ENCODE measurements around the gene TCEAL9. TPM values are rescaled to one million over a fixed set of nuclear protein-coding genes. Genes with fewer than 3 reads are reported as not detected.
A peak's percentile ranks its signal among the peaks of the same experiment; 100 is the strongest.

Gene TCEAL9
- total RNA-seq, 1 experiment from 2014 or later = 18.8 TPM

DNA sequence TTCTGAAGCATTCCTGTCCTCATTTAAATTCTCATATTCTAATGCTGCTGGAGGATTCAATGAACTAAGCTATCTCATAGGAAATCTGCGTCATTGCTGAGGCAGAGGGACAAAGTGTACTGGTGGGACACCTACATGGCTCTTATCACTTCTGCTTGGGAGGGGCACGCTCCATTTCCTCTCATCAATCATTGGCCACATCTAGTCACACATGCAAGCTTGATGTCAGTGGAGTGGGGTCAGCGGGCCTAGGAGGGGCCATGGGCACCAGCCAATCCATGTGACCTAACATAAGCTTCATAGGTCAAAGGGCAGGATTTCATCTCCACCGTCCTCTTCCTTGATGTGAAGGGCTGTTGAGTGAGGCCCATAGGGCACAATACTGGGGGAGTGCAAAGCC, 41.4 kb downstream of the TCEAL9 start:
- H4K20me1 ChIP-seq (ENCODE audit: insufficient read depth, low read depth, low read length) = no peaks in the 10 kb centered on the region

DNA sequence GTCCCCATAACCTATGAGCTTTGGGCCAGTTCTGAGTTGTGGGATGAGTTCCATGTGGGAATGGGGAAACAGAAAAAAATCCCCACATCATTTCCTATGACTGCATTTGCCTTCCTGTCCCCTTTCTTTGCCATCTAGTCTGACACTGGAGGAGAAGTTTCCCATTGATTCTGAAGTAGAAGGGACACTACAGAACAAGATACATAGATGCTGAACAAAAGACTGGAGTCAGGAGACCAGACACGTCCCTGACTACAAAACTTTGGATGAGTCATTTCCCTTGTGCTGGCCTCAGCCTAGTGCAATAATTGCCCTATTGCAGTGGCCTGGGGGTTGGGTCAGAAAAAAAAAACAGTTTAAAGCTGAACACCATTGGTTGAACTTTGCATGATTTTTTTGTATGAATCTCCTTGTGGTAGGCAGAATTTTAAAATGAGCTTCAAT, 42.1 kb downstream of the TCEAL9 start:
- H4K20me1 ChIP-seq (ENCODE audit: insufficient read depth, low read depth, low read length) = no peaks in the 10 kb centered on the region
- no peaks in the 10 kb centered on the region for H3K9me3 ChIP-seq (ENCODE audit: low read length)
- H2AFZ ChIP-seq (ENCODE audit: low read length) = no peak overlapping the region
- no peaks in the 10 kb centered on the region for H3K9me2 ChIP-seq (replicated peaks; ENCODE audit: insufficient read depth, low read length)
- H3K79me2 ChIP-seq (ENCODE audit: low read length) = no peaks in the 10 kb centered on the region
- H3K27me3 ChIP-seq (ENCODE audit: low read length) = no peaks in the 10 kb centered on the region
- H3K4me1 ChIP-seq (ENCODE audit: low read length) = peaks cover 15% of the 10 kb centered on the region
- H3K36me3 ChIP-seq (ENCODE audit: insufficient read depth, low read length) = no peaks in the 10 kb centered on the region
- H3K4me3 ChIP-seq (ENCODE audit: low read length) = no peak overlapping the region
- no peak overlapping the region for H3K9ac ChIP-seq (ENCODE audit: low read length)
- DNase-seq = no peak
- no peak overlapping the region for H3K4me2 ChIP-seq (ENCODE audit: low read depth, low read length, poor library complexity, severe bottlenecking)
- H3K27ac ChIP-seq (ENCODE audit: low read length) = no peak overlapping the region

More for the DNA sequence above, 41.4 kb downstream of the TCEAL9 start:
- H3K36me3 ChIP-seq (ENCODE audit: insufficient read depth, low read length) = no peaks in the 10 kb centered on the region
- no peaks in the 10 kb centered on the region for H3K9me3 ChIP-seq (ENCODE audit: low read length)
- DNase-seq = no peak
- no peak overlapping the region for H2AFZ ChIP-seq (ENCODE audit: low read length)
- H3K79me2 ChIP-seq (ENCODE audit: low read length) = no peaks in the 10 kb centered on the region
- no peak overlapping the region for H3K27ac ChIP-seq (ENCODE audit: low read length)
- H3K9me2 ChIP-seq (replicated peaks; ENCODE audit: insufficient read depth, low read length) = no peaks in the 10 kb centered on the region
- no peak overlapping the region for H3K9ac ChIP-seq (ENCODE audit: low read length)
- H3K27me3 ChIP-seq (ENCODE audit: low read length) = no peaks in the 10 kb centered on the region
- no peak overlapping the region for H3K4me2 ChIP-seq (ENCODE audit: low read depth, low read length, poor library complexity, severe bottlenecking)
- no peak overlapping the region for H3K4me3 ChIP-seq (ENCODE audit: low read length)
- H3K4me1 ChIP-seq (ENCODE audit: low read length) = peaks cover 15% of the 10 kb centered on the region

- Histone ChIP-seq H3K9ac (ENCODE audit: low read length) (no peak overlapping the region), H3K4me3 (ENCODE audit: low read length) (no peak overlapping the region), H3K4me2 (ENCODE audit: low read depth, low read length, poor library complexity, severe bottlenecking) (peak overlapping the region; percentile 51), H4K20me1 (ENCODE audit: insufficient read depth, low read depth, low read length) (no peaks in the 10 kb centered on the region), H3K27me3 (ENCODE audit: low read length) (no peaks in the 10 kb centered on the region), H3K36me3 (ENCODE audit: insufficient read depth, low read length) (no peaks in the 10 kb centered on the region), H3K9me3 (ENCODE audit: low read length) (no peaks in the 10 kb centered on the region), H3K9me2 (replicated peaks; ENCODE audit: insufficient read depth, low read length) (no peaks in the 10 kb centered on the region), H3K79me2 (ENCODE audit: low read length) (peaks cover under 1% of the 10 kb centered on the region; the same call in 1 of the 2 replicates), H3K4me1 (ENCODE audit: low read length) (peaks cover 20% of the 10 kb centered on the region), H2AFZ (ENCODE audit: low read length) (no peak overlapping the region), H3K27ac (ENCODE audit: low read length) (no peak overlapping the region)
- DNase-seq = no peak
Measured at GRCh38 chrX:103399744-103400143, 43.4 kb downstream of the TCEAL9 start.

DNA sequence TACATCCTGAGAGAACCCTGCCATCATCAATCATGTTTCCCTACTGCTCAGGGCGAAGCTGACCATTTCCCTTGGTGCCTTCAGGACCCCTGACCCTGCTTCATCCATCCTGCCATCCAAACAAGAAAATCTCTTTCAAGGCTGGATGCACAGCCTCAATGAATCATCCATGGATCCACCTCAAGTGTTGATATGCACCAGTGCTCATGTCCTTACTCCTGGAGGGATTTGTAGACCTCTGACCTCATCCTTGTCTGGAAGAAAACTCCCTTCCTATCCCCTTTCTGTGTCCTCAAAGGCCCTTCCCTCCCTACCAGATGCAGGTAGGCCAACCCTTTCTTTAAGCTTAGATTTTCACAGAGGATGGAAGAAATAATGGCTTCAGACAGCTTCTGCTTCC, 44.6 kb downstream of the TCEAL9 start:
- no peaks in the 10 kb centered on the region for H3K27me3 ChIP-seq (ENCODE audit: low read length)
- H3K9me2 ChIP-seq (replicated peaks; ENCODE audit: insufficient read depth, low read length) = no peaks in the 10 kb centered on the region
- no peaks in the 10 kb centered on the region for H3K9me3 ChIP-seq (ENCODE audit: low read length)
- H3K4me3 ChIP-seq (ENCODE audit: low read length) = no peak overlapping the region
- H3K27ac ChIP-seq (ENCODE audit: low read length) = no peak overlapping the region
- H4K20me1 ChIP-seq (ENCODE audit: insufficient read depth, low read depth, low read length) = no peaks in the 10 kb centered on the region
- no peak overlapping the region for H3K9ac ChIP-seq (ENCODE audit: low read length)
- H3K4me1 ChIP-seq (ENCODE audit: low read length) = peaks cover 27% of the 10 kb centered on the region
- H3K36me3 ChIP-seq (ENCODE audit: insufficient read depth, low read length) = no peaks in the 10 kb centered on the region
- no peak overlapping the region for H2AFZ ChIP-seq (ENCODE audit: low read length)
- peaks cover 10% of the 10 kb centered on the region for H3K79me2 ChIP-seq (ENCODE audit: low read length)
- no peak for DNase-seq
- peak overlapping the region; percentile 51 for H3K4me2 ChIP-seq (ENCODE audit: low read depth, low read length, poor library complexity, severe bottlenecking)

- Histone ChIP-seq H3K4me1 (ENCODE audit: low read length) (peaks cover 37% of the 10 kb centered on the region), H3K9ac (ENCODE audit: low read length) (peak overlapping the region; percentile 71), H2AFZ (ENCODE audit: low read length) (no peak overlapping the region), H3K27ac (ENCODE audit: low read length) (no peak overlapping the region), H3K9me3 (ENCODE audit: low read length) (no peaks in the 10 kb centered on the region), H3K4me2 (ENCODE audit: low read depth, low read length, poor library complexity, severe bottlenecking) (peak overlapping the region; percentile 69), H3K4me3 (ENCODE audit: low read length) (peak overlapping the region; percentile 81), H3K36me3 (ENCODE audit: insufficient read depth, low read length) (no peaks in the 10 kb centered on the region), H3K27me3 (ENCODE audit: low read length) (no peaks in the 10 kb centered on the region), H3K79me2 (ENCODE audit: low read length) (peaks cover 27% of the 10 kb centered on the region), H4K20me1 (ENCODE audit: insufficient read depth, low read depth, low read length) (no peaks in the 10 kb centered on the region), H3K9me2 (replicated peaks; ENCODE audit: insufficient read depth, low read length) (no peaks in the 10 kb centered on the region)
- DNase-seq = peak; percentile 92
Measured at GRCh38 chrX:103404231-103405008, 48.1 kb downstream of the TCEAL9 start.

GRCh38 chrX:103405009-103405333, 48.7 kb downstream of the TCEAL9 start:
- Histone ChIP-seq H3K4me2 (ENCODE audit: low read depth, low read length, poor library complexity, severe bottlenecking) (peak overlapping the region; percentile 69), H3K4me1 (ENCODE audit: low read length) (peaks cover 33% of the 10 kb centered on the region), H3K9me2 (replicated peaks; ENCODE audit: insufficient read depth, low read length) (no peaks in the 10 kb centered on the region), H3K9ac (ENCODE audit: low read length) (peak overlapping the region; percentile 71), H3K9me3 (ENCODE audit: low read length) (no peaks in the 10 kb centered on the region), H3K4me3 (ENCODE audit: low read length) (peak overlapping the region; percentile 81), H3K36me3 (ENCODE audit: insufficient read depth, low read length) (no peaks in the 10 kb centered on the region), H3K27me3 (ENCODE audit: low read length) (no peaks in the 10 kb centered on the region), H3K27ac (ENCODE audit: low read length) (no peak overlapping the region), H4K20me1 (ENCODE audit: insufficient read depth, low read depth, low read length) (no peaks in the 10 kb centered on the region), H3K79me2 (ENCODE audit: low read length) (peaks cover 27% of the 10 kb centered on the region), H2AFZ (ENCODE audit: low read length) (no peak overlapping the region)
- DNase-seq = no peak

DNA sequence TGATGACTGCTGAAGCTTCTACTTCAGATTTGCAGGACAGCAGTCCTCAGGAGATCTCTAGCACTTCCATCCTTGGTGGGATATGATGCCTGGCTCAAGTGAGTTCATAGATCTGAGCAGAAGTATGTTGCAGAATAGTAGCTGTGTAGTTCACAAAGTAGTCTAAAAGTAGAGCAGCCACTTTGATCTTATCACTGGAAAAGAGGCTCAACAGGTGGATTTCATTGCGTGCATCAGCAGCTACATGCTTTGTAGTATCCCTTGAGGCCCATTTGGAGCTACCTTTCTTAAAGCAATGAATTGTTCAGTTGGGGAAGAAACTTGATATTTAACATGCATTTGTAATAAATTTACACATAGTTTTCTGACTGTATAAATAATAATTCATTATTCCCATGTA, 50.0 kb downstream of the TCEAL9 start:
- Histone ChIP-seq H3K4me3 (ENCODE audit: low read length) (peak overlapping the region; percentile 81; the same call in 1 of the 2 replicates), H3K4me2 (ENCODE audit: low read depth, low read length, poor library complexity, severe bottlenecking) (peak overlapping the region; percentile 69), H3K9ac (ENCODE audit: low read length) (peak overlapping the region; percentile 31; the same call in 1 of the 2 replicates), H3K4me1 (ENCODE audit: low read length) (peaks cover 22% of the 10 kb centered on the region), H4K20me1 (ENCODE audit: insufficient read depth, low read depth, low read length) (no peaks in the 10 kb centered on the region), H3K36me3 (ENCODE audit: insufficient read depth, low read length) (no peaks in the 10 kb centered on the region), H3K79me2 (ENCODE audit: low read length) (peaks cover 27% of the 10 kb centered on the region), H3K27ac (ENCODE audit: low read length) (peak overlapping the region; percentile 43; the same call in 1 of the 2 replicates), H3K9me2 (replicated peaks; ENCODE audit: insufficient read depth, low read length) (no peaks in the 10 kb centered on the region), H2AFZ (ENCODE audit: low read length) (no peak overlapping the region), H3K9me3 (ENCODE audit: low read length) (no peaks in the 10 kb centered on the region), H3K27me3 (ENCODE audit: low read length) (no peaks in the 10 kb centered on the region)
- no peak for DNase-seq

DNA sequence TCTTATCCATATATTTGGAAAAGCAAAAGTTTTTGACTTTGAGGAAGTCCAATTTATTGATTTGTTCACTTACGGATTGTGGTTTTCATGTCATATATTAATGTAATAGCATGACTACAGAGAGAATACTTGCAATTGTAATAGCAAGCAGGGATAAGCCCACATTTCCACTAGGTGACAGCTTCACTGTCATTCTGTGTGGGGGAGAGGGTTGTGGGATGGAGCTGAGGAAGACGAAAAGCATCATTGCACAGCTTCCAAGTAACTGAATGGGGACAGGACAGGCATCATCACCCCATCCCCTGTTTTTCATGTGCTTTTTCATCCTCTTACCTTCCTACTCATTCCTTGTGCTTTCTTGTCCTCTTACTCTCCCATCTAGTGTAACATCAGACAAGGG, 51.5 kb downstream of the TCEAL9 start:
- peaks cover 22% of the 10 kb centered on the region for H3K4me1 ChIP-seq (ENCODE audit: low read length)
- H3K4me3 ChIP-seq (ENCODE audit: low read length) = no peak overlapping the region
- no peaks in the 10 kb centered on the region for H3K9me2 ChIP-seq (replicated peaks; ENCODE audit: insufficient read depth, low read length)
- no peaks in the 10 kb centered on the region for H4K20me1 ChIP-seq (ENCODE audit: insufficient read depth, low read depth, low read length)
- no peak overlapping the region for H3K9ac ChIP-seq (ENCODE audit: low read length)
- no peaks in the 10 kb centered on the region for H3K27me3 ChIP-seq (ENCODE audit: low read length)
- no peaks in the 10 kb centered on the region for H3K9me3 ChIP-seq (ENCODE audit: low read length)
- no peak overlapping the region for H3K4me2 ChIP-seq (ENCODE audit: low read depth, low read length, poor library complexity, severe bottlenecking)
- H3K36me3 ChIP-seq (ENCODE audit: insufficient read depth, low read length) = no peaks in the 10 kb centered on the region
- no peak for DNase-seq
- H3K27ac ChIP-seq (ENCODE audit: low read length) = no peak overlapping the region
- H3K79me2 ChIP-seq (ENCODE audit: low read length) = peaks cover 27% of the 10 kb centered on the region
- H2AFZ ChIP-seq (ENCODE audit: low read length) = no peak overlapping the region
